Limb (tissue), 2 donors: ENCODE measurements around the gene CSF2RB.

Source experiments
- DNase-seq, 2 donors: peaks; one replicate each; pipeline ENCODE4 v3.0.0-alpha.2; 2016; ENCODE audit errors: extremely low spot score in 2 of 2

The CSF2RB gene

DNA sequence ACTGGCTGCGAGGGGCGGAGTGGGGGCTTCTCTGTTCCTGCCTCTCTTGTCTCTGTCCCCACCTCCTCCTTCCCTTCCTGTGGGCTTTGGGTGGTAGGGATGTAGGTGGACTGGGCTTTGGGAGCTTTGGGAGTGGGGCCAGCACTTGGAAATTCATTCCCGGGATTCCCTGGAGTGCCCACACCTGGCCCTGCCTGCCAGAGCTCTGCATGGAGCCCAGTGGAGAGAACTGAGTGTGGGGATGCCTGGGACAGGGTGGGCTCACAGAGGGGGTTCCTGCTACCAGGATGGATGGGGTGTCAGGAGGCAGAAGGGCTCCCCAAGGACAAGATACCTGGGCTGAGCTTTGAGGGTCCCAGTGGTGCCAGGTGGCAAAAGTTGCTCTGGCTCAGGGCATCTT, 22.3 kb downstream of the CSF2RB start:
- DNase-seq, result no peak

DNA sequence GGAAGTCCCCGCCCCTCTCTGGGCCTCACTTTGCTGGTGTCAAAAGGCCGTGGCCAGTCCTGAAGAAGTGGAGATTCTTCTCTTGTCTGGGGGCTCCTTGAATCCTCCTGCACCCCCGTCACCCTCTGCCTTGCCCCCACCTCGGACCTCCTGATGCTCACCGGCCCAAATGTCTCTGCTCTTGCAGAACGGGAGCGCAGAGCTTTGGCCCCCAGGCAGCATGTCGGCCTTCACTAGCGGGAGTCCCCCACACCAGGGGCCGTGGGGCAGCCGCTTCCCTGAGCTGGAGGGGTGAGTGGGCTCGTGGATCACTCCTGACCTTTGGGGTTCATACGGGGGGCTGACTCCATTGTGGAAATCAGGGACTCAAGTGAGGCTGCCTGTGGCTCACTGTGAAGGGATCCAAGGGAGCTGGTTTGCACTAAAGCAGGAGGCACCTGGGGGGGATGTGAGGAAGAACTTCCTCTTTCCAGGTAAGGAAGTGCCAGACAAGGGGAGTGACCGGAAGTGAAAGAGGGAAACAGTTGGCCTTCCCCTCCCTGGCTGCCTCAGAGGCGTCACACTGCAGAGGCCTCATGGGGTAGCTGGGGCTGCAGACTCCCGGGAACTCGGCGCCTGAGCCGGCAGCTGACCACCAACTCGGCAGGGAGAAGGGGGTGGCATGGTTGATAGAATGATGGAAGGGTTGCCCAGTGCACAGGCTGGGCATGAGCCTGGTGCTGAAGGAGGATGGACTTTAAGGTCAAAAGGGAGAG, 23.1 kb downstream of the CSF2RB start:
- DNase-seq, result no peak

- no peak for DNase-seq
Observed at GRCh38 chr22:36937319-36938027, 24.0 kb downstream of the CSF2RB start.

GRCh38 chr22:36938028-36938425, 24.6 kb downstream of the CSF2RB start:
- DNase-seq, result no peak

GRCh38 chr22:36938886-36939285, 25.5 kb downstream of the CSF2RB start:
- no peak for DNase-seq

DNA sequence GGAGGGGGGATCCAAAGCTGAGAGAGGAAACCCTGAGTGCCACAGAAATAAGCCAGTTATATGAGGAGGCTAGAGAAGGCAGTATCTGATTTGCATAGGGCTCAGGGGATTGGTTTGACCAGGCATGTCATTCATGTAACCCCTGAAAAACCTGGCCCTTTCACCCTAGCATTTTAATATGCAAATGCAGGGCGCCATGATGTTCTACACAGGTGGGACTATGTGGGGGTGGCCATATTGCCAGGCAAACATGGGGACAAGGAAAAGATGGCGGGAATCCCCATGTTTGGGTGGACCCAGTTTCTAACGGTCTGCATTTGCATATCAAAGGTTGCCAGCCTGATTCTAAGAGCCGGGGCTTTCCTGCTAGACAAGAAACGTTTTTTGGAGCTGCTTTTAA, 27.2 kb downstream of the CSF2RB start:
- no peak for DNase-seq

DNA sequence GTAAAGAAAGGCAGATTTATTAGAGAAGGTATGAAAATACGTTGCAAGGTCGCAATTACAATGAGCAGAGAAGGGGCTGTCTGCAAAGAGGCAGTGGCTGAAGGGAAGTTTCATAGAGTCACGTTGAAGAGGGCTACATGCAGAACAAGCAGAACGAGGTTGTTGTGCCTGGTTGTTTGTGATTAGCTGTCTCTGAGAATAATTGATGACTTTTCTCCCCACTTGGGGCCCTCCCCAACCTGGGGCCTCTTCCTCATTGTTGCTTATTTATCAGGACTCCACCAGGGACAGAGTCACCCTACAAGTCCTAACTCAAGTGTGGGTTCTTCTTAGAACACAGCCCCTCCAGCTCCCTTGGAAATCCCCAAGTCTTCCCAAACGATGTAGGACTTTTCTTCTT, 29.1 kb downstream of the CSF2RB start:
- DNase-seq, result no peak

DNA sequence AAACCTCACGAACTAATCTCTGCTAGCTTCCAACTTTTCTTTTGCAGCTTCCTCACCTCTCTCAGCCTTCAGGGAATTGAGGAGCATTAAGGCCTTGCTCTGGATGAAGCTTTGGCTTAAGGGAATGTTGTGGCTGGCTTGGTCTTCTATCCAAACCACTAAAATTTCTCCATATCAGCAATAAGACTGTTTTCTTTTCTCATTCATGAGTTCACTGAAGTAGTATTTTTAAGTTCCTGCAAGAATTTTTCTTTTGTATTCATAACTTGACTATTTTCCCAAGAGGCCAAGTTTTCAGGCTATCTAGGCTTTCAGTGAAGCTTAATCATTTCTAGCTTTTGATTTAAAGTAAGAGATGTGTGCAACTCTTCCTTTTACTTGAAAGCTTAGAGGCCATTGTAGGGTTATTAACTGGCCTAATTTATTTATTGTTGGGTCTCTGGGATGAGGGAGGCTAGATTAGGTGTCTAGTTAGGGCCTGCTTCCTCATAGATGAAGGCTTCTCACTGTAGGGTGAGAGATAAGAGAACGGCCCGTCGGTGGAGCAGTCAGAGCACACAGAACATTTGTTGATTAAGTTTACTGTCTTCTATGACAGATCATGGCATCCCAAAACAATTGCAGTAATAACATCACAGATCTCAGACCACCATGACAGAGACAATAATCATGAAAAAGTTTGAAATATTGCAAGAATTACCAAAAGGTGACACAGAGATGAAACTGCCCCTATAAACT, 33.2 kb downstream of the CSF2RB start:
- no peak for DNase-seq

DNA sequence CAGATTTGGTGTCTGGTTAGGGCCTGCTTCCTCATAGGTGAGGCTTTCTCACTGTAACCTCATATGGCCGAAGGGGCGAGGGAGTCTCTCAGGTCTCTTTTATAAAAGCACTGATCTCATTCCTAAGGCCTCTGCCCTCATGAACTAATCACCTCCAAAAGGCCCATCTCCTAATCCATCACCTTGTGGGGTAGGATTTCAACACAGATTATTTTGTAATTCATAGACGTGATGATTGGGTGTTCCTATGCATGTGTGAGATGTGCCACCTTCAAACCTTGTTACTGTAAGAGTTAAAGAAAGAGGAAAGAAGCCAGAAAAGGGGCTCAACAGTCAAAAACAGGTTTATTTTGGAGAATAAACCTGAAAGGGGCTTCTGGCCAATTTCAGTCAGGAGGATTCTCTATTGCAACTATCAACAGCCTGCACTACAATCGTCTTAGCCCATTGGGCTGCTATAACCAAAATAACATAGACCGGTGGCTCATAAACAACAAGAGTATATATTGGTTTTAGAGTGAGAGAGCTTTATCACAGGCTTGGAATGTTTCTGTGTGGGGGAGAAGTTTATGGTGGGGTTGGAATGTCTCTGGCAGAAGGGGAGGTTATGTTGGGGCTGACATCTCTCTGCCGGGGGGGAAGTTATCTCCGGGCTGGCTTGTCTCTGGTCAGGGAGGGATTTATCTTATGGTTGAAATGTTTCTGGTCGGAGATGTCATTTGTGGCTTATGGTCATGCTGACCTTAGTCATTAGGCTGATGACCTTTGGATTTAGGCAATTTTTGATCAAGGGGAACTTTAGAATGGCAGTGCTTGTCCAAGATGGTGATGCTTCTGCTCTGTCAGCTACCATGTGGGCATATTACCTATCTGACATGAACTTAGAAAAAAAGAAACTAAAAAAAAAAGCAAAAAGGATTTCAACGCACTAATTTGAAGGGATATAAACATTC, 35.1 kb downstream of the CSF2RB start:
- no peak for DNase-seq

DNA sequence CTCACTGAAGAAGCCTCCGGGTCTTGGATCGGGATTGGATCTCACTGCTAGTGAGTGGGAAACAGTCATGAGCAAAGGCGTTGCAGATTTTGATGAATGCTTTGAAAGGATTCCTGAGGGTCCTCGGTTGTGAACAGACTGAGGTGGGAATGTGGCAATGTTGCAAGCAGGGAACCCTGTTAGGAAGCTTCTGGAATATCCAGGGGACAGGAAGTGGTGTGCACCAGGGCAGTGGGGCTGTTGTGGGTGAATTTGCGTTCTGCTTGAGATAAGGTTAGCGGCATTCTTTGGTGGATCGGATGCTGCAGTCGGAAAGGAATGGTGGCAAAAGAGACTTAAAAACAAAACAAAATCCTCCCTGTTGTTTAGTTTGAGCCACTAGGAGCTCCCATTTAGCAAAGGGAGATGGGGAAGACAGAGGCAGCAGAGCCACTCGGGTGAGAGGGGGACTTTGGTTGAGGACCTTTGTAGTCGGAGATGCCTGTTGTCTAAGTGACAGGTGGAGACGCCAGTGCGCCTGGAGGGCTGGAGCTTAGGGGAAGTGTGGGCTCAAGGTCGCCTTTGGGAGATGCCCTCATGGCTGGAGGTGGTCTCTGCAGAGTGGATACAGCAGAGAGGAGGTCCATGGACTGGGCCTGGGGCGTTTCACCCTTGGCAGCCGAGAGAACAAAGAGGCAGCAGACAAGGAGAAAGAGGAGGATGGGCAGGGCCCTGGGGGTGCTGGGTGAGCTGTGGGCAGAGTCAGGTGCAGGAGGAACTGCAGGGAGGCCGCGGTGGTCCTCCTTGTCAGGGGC, 37.6 kb downstream of the CSF2RB start:
- DNase-seq, result no peak

DNA sequence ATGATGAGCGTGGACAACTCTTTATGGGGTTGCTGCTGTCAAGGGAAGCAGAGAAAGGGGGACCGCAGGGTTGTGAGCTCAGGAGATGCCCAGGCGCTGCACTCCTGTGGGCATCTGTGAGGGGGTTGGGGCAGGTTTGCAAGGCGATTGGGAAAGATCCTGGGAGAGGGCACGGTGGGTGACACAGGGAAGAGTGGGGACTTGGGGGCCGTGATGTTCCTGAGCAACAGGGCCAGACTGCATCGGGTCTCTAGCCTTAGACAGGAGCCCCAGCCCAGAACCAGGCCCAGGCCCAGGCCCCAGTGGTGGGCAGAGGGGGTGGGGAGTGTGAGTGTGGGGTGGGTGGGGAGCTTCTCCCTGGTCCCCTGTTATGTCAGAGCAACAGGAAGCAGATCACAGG, 38.3 kb downstream of the CSF2RB start:
- DNase-seq, result no peak

DNA sequence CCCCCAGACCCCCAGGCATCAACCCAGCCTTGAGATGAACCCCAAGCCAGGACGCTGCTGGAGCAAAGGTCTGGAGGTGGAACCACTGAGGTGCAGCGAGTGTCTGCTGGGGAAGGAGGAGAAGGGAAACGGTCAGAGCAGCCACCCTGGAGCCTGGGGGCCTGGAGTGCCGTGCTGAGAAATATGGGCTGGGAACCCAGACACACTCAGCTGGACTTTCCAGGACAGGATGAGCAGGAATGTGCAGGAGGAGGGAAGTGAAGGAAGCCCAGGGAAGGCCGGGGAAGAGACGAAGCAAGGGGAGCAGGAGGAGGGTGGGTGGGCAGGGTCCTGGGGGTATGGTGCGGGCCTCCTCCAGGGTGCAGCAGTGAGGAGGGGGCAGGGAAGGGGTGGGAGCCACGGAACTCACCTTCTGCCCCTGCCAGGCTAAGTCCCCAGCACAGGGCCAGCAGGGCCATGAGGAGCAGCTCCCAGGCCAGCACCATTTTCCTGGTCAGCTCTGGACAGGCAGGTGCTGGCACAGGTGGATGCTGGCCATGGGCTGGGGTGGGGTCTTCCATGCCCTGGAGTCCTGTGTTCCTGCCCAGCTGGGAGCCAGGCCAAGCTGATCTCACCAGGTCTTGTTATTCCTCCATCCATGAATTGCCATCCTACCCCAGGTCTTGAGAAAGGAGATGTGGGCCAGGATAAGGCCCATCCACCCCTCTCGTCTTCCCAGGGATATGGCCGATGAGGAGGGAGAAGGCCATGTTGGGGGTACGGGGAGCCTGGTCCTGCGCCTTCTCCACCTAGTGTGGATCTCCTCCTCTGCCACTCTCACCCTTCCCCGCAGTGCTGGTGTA, 40.0 kb downstream of the CSF2RB start:
- no peak for DNase-seq

GRCh38 chr22:36954251-36955014, 41.0 kb downstream of the CSF2RB start:
- DNase-seq, result no peak

DNA sequence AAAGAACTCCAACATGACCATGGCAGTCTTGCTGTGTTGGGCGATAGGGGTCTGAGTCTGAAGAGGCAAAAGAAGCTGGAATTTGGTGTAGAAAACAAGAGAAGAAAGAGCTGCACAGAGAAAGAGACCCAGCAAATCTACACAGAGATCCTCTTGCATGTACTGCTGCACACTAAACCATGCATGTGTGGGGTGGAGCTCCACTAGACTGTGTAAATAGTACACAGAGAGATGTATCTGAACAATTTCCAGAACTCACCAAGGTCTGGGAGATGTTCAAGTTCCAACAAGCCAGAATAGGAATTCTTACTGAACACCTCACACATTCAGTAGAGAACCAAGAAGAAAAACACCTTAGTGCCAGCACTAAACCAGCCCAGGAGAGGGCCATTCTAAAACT, 42.3 kb downstream of the CSF2RB start:
- no peak for DNase-seq

DNA sequence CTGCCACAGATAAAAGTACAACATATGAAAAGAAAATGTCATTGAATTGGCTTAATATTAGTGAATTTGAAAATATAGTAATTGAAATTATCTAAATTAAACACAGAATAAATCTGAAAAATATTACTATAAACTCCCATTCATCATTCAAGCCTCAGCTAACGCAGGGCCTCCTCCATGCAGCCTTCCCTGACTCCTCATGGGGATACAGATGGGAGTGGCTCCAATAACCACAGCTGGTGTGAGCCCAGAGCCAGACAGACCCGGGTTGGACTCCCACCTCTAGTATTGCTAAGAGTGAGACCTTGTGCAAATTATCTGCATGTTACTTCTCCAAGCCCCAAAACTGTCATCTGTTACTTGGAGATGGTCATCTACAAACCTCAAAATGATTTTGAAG, 44.9 kb downstream of the CSF2RB start:
- DNase-seq, result no peak

- no peak for DNase-seq
Observed at GRCh38 chr22:36961626-36962025, 48.2 kb downstream of the CSF2RB start.

- DNase-seq, result no peak
Observed at GRCh38 chr22:36963302-36963701, 49.9 kb downstream of the CSF2RB start.

GRCh38 chr22:36964106-36964505, 50.7 kb downstream of the CSF2RB start:
- DNase-seq, result no peak

DNA sequence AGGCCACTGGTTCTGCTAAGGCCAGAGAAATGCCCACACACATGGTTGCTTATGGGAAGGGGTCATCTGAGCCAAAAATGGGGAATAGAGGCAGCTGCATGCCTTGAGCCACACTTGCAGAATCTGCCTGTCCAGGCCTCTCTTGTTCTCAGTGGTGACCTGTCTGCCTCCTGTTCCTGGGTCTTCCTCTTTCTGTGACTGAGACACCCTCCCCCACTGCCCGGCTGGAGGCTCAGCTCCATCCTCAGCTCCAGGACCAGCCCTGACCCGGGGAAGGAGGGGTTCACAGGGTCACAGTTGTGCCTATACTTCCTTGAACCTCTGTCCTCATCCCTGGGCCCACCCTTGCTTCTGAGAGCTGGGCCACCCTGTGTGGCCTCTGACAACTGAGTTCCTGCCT, 52.3 kb downstream of the CSF2RB start:
- no peak for DNase-seq
